ENCODE data around the gene PRR33.

PRR33 gene

DNA sequence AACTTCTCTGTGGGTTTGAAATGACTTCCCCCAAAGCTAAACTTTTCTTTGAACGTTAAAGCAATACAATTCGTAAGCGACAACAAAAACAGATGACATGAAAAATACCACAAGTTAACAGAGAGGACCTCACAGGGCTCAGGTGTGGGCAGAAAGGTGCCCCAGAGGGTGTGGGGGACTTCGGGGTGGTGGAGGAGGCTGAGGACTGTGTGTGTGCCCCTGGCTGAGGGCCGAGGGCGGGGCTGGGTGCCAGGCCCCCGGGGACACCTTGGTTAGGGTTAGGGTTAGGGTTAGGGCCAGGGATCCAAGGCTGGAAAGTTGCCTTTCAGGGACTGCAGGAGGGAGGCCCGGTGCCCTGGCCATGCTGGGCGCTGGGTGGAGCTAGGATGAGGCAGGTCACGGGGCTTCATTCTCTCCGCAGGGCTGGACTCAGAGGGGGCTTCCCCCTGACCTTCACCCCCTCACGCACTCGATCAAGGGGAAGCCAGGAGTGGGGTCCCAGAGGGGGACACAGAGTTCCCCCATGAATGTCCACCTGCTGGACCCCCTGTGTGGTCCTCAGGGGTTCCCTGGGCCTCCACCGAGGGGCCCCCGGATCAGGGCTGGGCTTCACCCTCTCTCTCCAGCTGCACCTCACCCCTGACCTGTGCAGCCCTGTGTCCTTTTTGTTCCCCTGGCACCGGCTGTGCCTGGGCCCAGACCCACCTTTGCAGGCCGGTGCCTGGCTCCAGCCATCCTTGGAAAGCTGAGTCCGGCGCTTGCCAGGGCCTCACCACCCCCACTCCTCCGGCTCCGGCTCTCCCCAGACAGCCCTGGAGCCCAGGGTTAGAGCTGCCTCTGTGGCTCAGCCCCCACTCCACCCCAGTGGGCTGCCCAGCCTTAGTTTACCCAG is 45.9 kb downstream of the PRR33 start:
- no peak for DNase-seq (ENCODE audit: low read depth)
- TF ChIP-seq, protein P1, sequence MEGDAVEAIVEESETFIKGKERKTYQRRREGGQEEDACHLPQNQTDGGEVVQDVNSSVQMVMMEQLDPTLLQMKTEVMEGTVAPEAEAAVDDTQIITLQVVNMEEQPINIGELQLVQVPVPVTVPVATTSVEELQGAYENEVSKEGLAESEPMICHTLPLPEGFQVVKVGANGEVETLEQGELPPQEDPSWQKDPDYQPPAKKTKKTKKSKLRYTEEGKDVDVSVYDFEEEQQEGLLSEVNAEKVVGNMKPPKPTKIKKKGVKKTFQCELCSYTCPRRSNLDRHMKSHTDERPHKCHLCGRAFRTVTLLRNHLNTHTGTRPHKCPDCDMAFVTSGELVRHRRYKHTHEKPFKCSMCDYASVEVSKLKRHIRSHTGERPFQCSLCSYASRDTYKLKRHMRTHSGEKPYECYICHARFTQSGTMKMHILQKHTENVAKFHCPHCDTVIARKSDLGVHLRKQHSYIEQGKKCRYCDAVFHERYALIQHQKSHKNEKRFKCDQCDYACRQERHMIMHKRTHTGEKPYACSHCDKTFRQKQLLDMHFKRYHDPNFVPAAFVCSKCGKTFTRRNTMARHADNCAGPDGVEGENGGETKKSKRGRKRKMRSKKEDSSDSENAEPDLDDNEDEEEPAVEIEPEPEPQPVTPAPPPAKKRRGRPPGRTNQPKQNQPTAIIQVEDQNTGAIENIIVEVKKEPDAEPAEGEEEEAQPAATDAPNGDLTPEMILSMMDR (IDR thresholded peaks at IDR 0.05; ENCODE audit: insufficient read depth, low read depth, low read length, missing control alignments): no peak

GRCh38 chr11:1845095-1845429 is 46.6 kb downstream of the PRR33 start:
- DNase-seq (ENCODE audit: low read depth): no peak
- TF ChIP-seq, protein P1 (IDR thresholded peaks at IDR 0.05; ENCODE audit: insufficient read depth, low read depth, low read length, missing control alignments): no peak
- H3K4me3 ChIP-seq (ENCODE audit: low read depth, low read length): no peak overlapping the region

More for the DNA sequence above, 45.9 kb downstream of the PRR33 start:
- H3K4me3 ChIP-seq (ENCODE audit: low read depth, low read length): no peak overlapping the region

DNA sequence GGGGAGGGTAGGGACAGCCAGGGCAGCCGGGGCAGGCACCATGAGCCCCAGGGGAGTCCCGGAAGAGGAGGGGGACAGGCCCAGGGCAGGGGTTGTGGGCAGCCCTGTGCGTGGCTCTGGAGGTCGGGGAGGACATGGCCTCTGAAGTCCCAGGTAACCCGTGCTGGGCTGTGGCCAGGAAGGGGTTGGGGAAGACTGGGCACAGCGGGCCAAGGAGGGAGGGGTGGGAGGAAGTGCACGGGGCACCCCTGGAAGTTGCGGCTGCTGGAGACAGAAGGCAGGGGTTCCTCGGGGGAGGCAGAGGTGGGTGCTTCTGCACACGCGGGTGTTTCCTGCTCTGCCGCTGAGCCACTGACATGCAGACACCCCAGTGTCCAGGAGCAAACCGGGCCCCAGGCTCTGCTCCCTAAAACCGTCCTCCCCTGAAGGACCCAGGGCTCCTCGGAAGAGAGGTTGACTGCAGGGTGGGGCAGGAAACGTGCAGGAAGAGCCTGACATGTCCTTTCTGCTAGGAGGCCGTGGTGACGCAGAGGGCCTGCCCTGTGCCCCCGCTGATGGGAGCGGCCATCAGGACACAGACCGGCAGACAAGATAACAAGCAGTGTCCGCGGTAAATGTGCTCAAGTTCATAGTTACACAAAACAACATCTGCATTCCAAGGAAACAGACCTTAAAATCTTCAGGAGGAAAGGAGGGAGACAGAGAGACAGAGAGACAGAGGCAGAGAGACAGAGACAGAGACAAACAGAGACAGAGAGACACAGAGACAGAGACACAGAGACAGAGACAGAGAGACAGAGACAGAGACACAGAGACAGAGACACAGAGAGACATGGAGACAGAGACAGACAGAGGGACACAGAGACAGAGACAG is 47.2 kb downstream of the PRR33 start:
- DNase-seq (ENCODE audit: low read depth): no peak
- no peak overlapping the region for H3K4me3 ChIP-seq (ENCODE audit: low read depth, low read length)
- TF ChIP-seq, protein P1 (IDR thresholded peaks at IDR 0.05; ENCODE audit: insufficient read depth, low read depth, low read length, missing control alignments): no peak

GRCh38 chr11:1843796-1844195 is 47.9 kb downstream of the PRR33 start:
- no peak for DNase-seq (ENCODE audit: low read depth)
- TF ChIP-seq, protein P1 (IDR thresholded peaks at IDR 0.05; ENCODE audit: insufficient read depth, low read depth, low read length, missing control alignments): no peak
- H3K4me3 ChIP-seq (ENCODE audit: low read depth, low read length): no peak overlapping the region

- DNase-seq (ENCODE audit: low read depth): no peak
- TF ChIP-seq, protein P1 (IDR thresholded peaks at IDR 0.05; ENCODE audit: insufficient read depth, low read depth, low read length, missing control alignments): no peak
- H3K4me3 ChIP-seq (ENCODE audit: low read depth, low read length): no peak overlapping the region
Measured at GRCh38 chr11:1843098-1843473, 48.6 kb downstream of the PRR33 start.

GRCh38 chr11:1842149-1843097 is 49.3 kb downstream of the PRR33 start:
- no peak overlapping the region for H3K4me3 ChIP-seq (ENCODE audit: low read depth, low read length)
- DNase-seq (ENCODE audit: low read depth): no peak
- TF ChIP-seq, protein P1 (IDR thresholded peaks at IDR 0.05; ENCODE audit: insufficient read depth, low read depth, low read length, missing control alignments): no peak
